ENCODE data around the gene TPRG1. TPM values are rescaled to one million over a fixed set of nuclear protein-coding genes. Genes with fewer than 3 reads are reported as not detected.

The TPRG1 gene
- total RNA-seq, 1 donor: 0.45 TPM

DNA sequence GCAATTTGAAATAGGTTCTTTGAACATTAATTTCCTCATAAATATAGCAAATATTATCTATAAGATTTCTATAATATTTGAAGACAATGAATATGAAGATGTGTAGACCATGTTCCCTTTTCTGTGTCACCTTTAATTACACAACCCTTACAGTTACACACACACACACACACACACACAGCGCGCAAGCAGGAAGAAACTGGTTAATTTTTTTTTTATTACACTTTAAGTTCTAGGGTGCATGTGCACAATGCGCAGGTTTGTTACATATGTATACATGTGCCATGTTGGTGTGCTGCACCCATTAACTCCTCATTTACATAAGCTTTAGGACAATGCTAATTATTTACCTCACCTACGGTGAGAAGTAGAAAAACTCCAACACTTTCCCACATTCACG is 122.9 kb downstream of the TPRG1 start:
- TF ChIP-seq, protein P1, sequence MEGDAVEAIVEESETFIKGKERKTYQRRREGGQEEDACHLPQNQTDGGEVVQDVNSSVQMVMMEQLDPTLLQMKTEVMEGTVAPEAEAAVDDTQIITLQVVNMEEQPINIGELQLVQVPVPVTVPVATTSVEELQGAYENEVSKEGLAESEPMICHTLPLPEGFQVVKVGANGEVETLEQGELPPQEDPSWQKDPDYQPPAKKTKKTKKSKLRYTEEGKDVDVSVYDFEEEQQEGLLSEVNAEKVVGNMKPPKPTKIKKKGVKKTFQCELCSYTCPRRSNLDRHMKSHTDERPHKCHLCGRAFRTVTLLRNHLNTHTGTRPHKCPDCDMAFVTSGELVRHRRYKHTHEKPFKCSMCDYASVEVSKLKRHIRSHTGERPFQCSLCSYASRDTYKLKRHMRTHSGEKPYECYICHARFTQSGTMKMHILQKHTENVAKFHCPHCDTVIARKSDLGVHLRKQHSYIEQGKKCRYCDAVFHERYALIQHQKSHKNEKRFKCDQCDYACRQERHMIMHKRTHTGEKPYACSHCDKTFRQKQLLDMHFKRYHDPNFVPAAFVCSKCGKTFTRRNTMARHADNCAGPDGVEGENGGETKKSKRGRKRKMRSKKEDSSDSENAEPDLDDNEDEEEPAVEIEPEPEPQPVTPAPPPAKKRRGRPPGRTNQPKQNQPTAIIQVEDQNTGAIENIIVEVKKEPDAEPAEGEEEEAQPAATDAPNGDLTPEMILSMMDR (IDR thresholded peaks at IDR 0.05; ENCODE audit: insufficient read depth, low read length): no peak
- no peak overlapping the region for H3K4me3 ChIP-seq (ENCODE audit: low read depth, low read length)
- DNase-seq (ENCODE audit: low read depth): no peak

DNA sequence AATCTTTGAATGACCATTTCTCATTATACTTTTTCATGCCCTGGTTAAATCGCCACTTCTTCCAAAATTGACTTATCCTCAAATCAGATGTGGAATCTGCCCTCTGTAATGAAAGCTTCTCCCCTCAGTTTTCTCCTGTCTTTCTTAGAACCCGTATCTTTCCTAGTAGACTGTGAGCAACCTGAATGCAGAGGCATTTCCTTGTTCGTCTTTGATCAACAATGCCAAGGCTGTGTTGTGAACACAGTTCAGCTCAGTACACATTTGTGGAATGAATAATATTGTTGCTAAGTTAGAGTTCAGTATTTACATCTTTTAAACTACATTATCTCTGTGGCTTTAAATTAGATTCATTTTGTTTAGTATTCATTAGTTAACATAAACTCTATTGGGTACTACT is 123.3 kb downstream of the TPRG1 start:
- TF ChIP-seq, protein P1 (IDR thresholded peaks at IDR 0.05; ENCODE audit: insufficient read depth, low read length): no peak
- DNase-seq (ENCODE audit: low read depth): no peak
- no peak overlapping the region for H3K4me3 ChIP-seq (ENCODE audit: low read depth, low read length)

DNA sequence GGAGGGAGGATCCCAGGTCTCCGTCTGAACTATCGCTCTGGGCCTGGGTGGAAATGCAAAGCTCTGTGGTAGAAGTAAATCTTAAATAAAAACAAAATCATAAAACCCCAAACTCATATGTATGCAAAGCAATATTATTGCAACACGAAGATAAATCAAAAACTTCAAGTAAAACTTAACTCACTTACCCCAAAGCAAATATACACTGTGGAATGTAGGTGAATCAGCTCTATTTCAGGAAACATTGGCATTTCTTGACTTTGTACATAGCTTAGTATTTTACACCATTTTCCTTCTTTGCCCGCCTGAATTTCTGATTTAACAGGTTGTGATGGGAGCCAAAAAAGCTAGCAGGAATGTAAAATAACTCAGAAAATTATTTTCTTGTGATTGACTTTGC is 126.2 kb downstream of the TPRG1 start:
- peak; percentile 8 for DNase-seq (ENCODE audit: low read depth)

DNA sequence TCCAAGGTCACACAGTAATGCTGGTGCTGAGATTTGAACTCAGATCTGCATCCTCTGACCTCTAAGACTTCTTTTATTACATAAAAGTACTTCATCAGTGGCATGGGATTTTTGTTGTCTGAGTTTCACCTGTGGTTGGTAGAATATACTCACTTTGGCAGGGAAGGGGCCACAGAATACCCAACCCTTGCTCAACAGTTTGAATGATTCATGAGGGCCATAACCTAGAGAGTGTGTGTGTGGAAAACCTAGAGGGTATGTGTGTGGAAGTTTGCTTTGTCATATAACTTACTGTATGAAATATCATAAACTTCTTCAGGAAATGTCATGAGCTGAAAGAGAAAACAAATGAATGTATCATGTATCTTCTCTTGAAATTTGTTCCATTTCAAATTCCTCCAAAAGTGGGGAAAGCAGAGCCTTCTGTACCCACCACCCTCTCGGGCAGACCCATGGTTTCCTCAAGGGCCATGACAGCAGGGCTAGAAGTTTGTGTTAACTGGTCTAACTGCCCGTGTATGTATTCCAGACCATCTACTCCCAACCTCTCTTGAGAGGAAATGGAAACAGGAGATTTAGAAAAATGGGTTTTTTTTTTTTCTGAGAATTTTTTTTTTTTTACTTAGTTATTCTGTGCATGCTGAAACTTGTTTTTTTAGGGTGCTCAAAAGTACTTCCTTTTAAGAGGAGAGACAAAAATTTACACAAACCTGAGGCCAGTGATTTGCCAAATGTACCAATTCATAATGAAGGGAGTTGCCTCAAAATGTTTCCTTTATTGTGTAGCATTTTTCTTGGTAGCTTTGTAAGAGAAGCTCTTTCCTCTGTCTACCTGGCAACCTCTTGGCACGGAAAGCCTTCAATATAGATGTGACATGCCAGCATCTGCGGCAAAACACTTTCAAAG is 127.0 kb downstream of the TPRG1 start:
- TF ChIP-seq, protein P1 (IDR thresholded peaks at IDR 0.05; ENCODE audit: insufficient read depth, low read length): no peak
- DNase-seq (ENCODE audit: low read depth): no peak
- no peak overlapping the region for H3K4me3 ChIP-seq (ENCODE audit: low read depth, low read length)

More for the DNA sequence above, 126.2 kb downstream of the TPRG1 start:
- H3K4me3 ChIP-seq (ENCODE audit: low read depth, low read length): no peak overlapping the region
- TF ChIP-seq, protein P1 (IDR thresholded peaks at IDR 0.05; ENCODE audit: insufficient read depth, low read length): no peak

DNA sequence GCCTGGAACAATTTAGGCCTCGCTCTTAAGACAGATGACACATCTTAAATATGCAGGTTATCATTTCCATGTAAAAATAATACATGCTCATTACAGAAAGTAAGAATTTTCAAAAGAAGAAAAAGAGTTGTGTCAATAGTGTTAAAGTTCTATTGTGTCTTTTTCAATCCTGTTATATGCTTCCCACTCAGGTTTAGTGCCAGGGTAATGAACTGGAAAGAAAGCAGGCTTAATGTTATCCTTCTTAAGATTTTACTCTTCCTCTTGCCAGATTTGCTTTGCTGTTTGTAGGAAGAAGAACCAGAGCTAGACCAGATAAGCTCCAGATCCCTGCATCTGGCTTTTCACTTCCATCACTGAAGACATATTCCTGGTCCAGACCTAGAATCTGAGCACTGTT is 128.6 kb downstream of the TPRG1 start:
- H3K4me3 ChIP-seq (ENCODE audit: low read depth, low read length): no peak overlapping the region
- TF ChIP-seq, protein P1 (IDR thresholded peaks at IDR 0.05; ENCODE audit: insufficient read depth, low read length): no peak
- no peak for DNase-seq (ENCODE audit: low read depth)

DNA sequence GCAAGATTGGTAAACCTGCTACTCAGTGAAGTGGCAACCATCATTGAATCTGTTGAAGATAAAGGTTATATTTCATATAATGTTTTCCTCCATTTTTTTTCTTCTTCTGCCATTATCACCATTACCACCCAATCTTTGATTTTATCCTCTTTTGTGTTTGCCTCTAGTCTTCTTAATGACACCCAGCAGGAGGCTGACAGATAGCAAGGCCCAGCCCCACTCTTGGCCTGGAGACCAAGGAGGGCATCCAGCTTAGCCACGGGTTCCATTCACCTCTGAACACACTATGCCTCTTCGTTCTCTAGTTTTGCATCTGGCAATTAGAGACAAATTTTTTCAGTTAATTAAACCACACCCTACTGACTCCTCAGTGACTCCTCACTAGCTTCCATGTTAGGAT is 129.7 kb downstream of the TPRG1 start:
- no peak for DNase-seq (ENCODE audit: low read depth)
- TF ChIP-seq, protein P1 (IDR thresholded peaks at IDR 0.05; ENCODE audit: insufficient read depth, low read length): no peak
- no peak overlapping the region for H3K4me3 ChIP-seq (ENCODE audit: low read depth, low read length)
